Measurements from ENCODE around the gene BBOX1. TPM values are rescaled to one million over a fixed set of nuclear protein-coding genes. Genes with fewer than 3 reads are reported as not detected.

The BBOX1 gene
- total RNA-seq, 1 donor from 2014 or later = not detected

GRCh38 chr11:27159335-27159679 is 118.7 kb downstream of the BBOX1 start:
- Mint-ChIP-seq H3K27me3 (ENCODE audit: insufficient read depth, low read depth) (peaks cover 2% of the 10 kb centered on the region), H3K4me3 (no peak overlapping the region), H3K9me3 (no peaks in the 10 kb centered on the region), H3K27ac (no peak overlapping the region), H3K36me3 (no peaks in the 10 kb centered on the region), H3K4me1 (no peaks in the 10 kb centered on the region)
- no peaks in the 10 kb centered on the region for H3K9me3 ChIP-seq (ENCODE audit: low read depth)
- H3K4me3 ChIP-seq = no peak overlapping the region
- H2AFZ ChIP-seq (replicated peaks) = no peak overlapping the region
- DNase-seq (ENCODE audit: low spot score) = no peak
- H3K27ac ChIP-seq = no peak overlapping the region
- H3K36me3 ChIP-seq = no peaks in the 10 kb centered on the region
- H4K20me1 ChIP-seq (ENCODE audit: low read depth) = no peaks in the 10 kb centered on the region
- no peaks in the 10 kb centered on the region for H3F3A ChIP-seq (ENCODE audit: low read depth)
- H3K27me3 ChIP-seq = no peaks in the 10 kb centered on the region
- H3K79me2 ChIP-seq (ENCODE audit: low read depth) = no peaks in the 10 kb centered on the region
- H3K4me2 ChIP-seq = no peak overlapping the region
- H3K4me1 ChIP-seq = no peaks in the 10 kb centered on the region
- H3K9ac ChIP-seq = no peak overlapping the region
- no peak for TF ChIP-seq EZH2phosphoT487 (IDR thresholded peaks at IDR 0.05)

GRCh38 chr11:27161071-27161470 is 120.5 kb downstream of the BBOX1 start:
- Histone ChIP-seq H3K9ac (no peak overlapping the region), H3F3A (ENCODE audit: low read depth) (no peaks in the 10 kb centered on the region), H3K4me2 (no peak overlapping the region), H3K27ac (no peak overlapping the region), H3K27me3 (no peaks in the 10 kb centered on the region), H3K36me3 (no peaks in the 10 kb centered on the region), H3K4me3 (no peak overlapping the region), H3K9me3 (ENCODE audit: low read depth) (no peaks in the 10 kb centered on the region), H3K4me1 (no peaks in the 10 kb centered on the region), H2AFZ (replicated peaks) (no peak overlapping the region), H3K79me2 (ENCODE audit: low read depth) (no peaks in the 10 kb centered on the region), H4K20me1 (ENCODE audit: low read depth) (no peaks in the 10 kb centered on the region)
- Mint-ChIP-seq H3K27me3 (ENCODE audit: insufficient read depth, low read depth) (peaks cover 2% of the 10 kb centered on the region), H3K36me3 (no peaks in the 10 kb centered on the region), H3K9me3 (no peaks in the 10 kb centered on the region), H3K4me3 (no peak overlapping the region), H3K27ac (no peak overlapping the region), H3K4me1 (no peaks in the 10 kb centered on the region)
- DNase-seq (ENCODE audit: low spot score) = no peak
- TF ChIP-seq EZH2phosphoT487 (IDR thresholded peaks at IDR 0.05) (no peak), EZH2 (IDR thresholded peaks at IDR 0.05) (no peak), CTCF (IDR thresholded peaks at IDR 0.05) (no peak)

GRCh38 chr11:27162237-27162636 is 121.6 kb downstream of the BBOX1 start:
- Mint-ChIP-seq H3K27me3 (ENCODE audit: insufficient read depth, low read depth) (peaks cover 2% of the 10 kb centered on the region), H3K4me1 (no peaks in the 10 kb centered on the region), H3K36me3 (no peaks in the 10 kb centered on the region), H3K4me3 (no peak overlapping the region), H3K27ac (no peak overlapping the region), H3K9me3 (no peaks in the 10 kb centered on the region)
- H3K4me1 ChIP-seq = no peaks in the 10 kb centered on the region
- no peaks in the 10 kb centered on the region for H3K27me3 ChIP-seq
- DNase-seq (ENCODE audit: low spot score) = no peak
- no peak overlapping the region for H3K4me3 ChIP-seq
- H3F3A ChIP-seq (ENCODE audit: low read depth) = no peaks in the 10 kb centered on the region
- H4K20me1 ChIP-seq (ENCODE audit: low read depth) = no peaks in the 10 kb centered on the region
- H3K79me2 ChIP-seq (ENCODE audit: low read depth) = no peaks in the 10 kb centered on the region
- no peak overlapping the region for H2AFZ ChIP-seq (replicated peaks)
- no peak overlapping the region for H3K27ac ChIP-seq
- no peaks in the 10 kb centered on the region for H3K36me3 ChIP-seq
- H3K9me3 ChIP-seq (ENCODE audit: low read depth) = no peaks in the 10 kb centered on the region
- no peak overlapping the region for H3K4me2 ChIP-seq
- no peak overlapping the region for H3K9ac ChIP-seq
- TF ChIP-seq CTCF (IDR thresholded peaks at IDR 0.05) = no peak
- TF ChIP-seq EZH2 (IDR thresholded peaks at IDR 0.05) = no peak
- TF ChIP-seq EZH2phosphoT487 (IDR thresholded peaks at IDR 0.05) = no peak

- H3K36me3 Mint-ChIP-seq = no peaks in the 10 kb centered on the region
- Histone ChIP-seq H3K27ac (no peak overlapping the region), H3K27me3 (no peaks in the 10 kb centered on the region), H3K9ac (no peak overlapping the region), H3K36me3 (no peaks in the 10 kb centered on the region), H3K79me2 (ENCODE audit: low read depth) (no peaks in the 10 kb centered on the region), H3K4me2 (no peak overlapping the region), H3K4me1 (no peaks in the 10 kb centered on the region), H3K9me3 (ENCODE audit: low read depth) (no peaks in the 10 kb centered on the region), H3K4me3 (no peak overlapping the region), H3F3A (ENCODE audit: low read depth) (no peaks in the 10 kb centered on the region), H2AFZ (replicated peaks) (no peak overlapping the region), H4K20me1 (ENCODE audit: low read depth) (no peaks in the 10 kb centered on the region)
- TF ChIP-seq CTCF (IDR thresholded peaks at IDR 0.05) = no peak
- TF ChIP-seq EZH2phosphoT487 (IDR thresholded peaks at IDR 0.05) = no peak
- TF ChIP-seq EZH2 (IDR thresholded peaks at IDR 0.05) = no peak
- no peaks in the 10 kb centered on the region for H3K27me3 Mint-ChIP-seq (ENCODE audit: insufficient read depth, low read depth)
- no peak overlapping the region for H3K27ac Mint-ChIP-seq
- no peaks in the 10 kb centered on the region for H3K9me3 Mint-ChIP-seq
- no peak overlapping the region for H3K4me3 Mint-ChIP-seq
- no peaks in the 10 kb centered on the region for H3K4me1 Mint-ChIP-seq
- no peak for DNase-seq (ENCODE audit: low spot score)
These were observed 125.5 kb downstream of the BBOX1 start for GRCh38 chr11:27166130-27166529.

Measured in neural progenitor cell (in vitro differentiated cells).